Frontal cortex (tissue), 4 donors: ENCODE data around the gene TEX38. TPM values are rescaled to one million over a fixed set of nuclear protein-coding genes. Genes with fewer than 3 reads are reported as not detected.
"Not testable (repeated sequence)": the region's sequence is repeated elsewhere in the genome, so short reads cannot be mapped to it uniquely, and the experiment has no call there.

Experiments
- DNase-seq, 2 donors: peaks; one replicate each; pipeline ENCODE4 v3.0.0; 2012; ENCODE audit warnings: low spot score in 2 of 2
- FAIRE-seq: peaks from 2 replicates; lab custom pipeline; 2012; peaks lifted over from hg19 to GRCh38; lab: Jason Lieb, UNC
- total RNA-seq: library from RNA; depleted of rRNA; stranded (reverse); fragments of >200 nt; gene quantifications from one replicate; pipeline ENCODE4 v1.2.3, GENCODE V29; 2014
- donor health status: control.
- donor health status: control.
- donor health status: control.

TEX38 gene
- not detected for total RNA-seq

- DNase-seq (no peak), FAIRE-seq (no peak)
Measured at GRCh38 chr1:46671554-46671953, at the start of gene TEX38. TEX38 (plus strand) TSS chr1:46671854; CDS start chr1:46671935, 81 bp downstream.

- FAIRE-seq (no peak), DNase-seq (no peak)
Measured at GRCh38 chr1:46621930-46622329, 49.7 kb upstream of the TEX38 start.

GRCh38 chr1:46622344-46622743 is 49.3 kb upstream of the TEX38 start:
- no peak for FAIRE-seq
- DNase-seq = no peak

- no peak for FAIRE-seq
- no peak for DNase-seq
Measured at GRCh38 chr1:46623743-46624644, 47.7 kb upstream of the TEX38 start.

GRCh38 chr1:46630719-46631118 is 40.9 kb upstream of the TEX38 start:
- FAIRE-seq = no peak

GRCh38 chr1:46635205-46635604 is 36.4 kb upstream of the TEX38 start:
- FAIRE-seq (no peak), DNase-seq (no peak)

More at GRCh38 chr1:46630719-46631118, 40.9 kb upstream of the TEX38 start:
- no peak for DNase-seq

- FAIRE-seq (no peak), DNase-seq (no peak)
Measured at GRCh38 chr1:46637444-46638083, 34.1 kb upstream of the TEX38 start.

- DNase-seq (no peak), FAIRE-seq (no peak)
Measured at GRCh38 chr1:46638921-46639320, 32.7 kb upstream of the TEX38 start.

- no peak for FAIRE-seq
- DNase-seq = no peak
Measured at GRCh38 chr1:46639547-46639946, 32.1 kb upstream of the TEX38 start.

GRCh38 chr1:46642115-46642680 is 29.5 kb upstream of the TEX38 start:
- no peak for FAIRE-seq
- DNase-seq = no peak

GRCh38 chr1:46643368-46643775 is 28.3 kb upstream of the TEX38 start:
- no peak for DNase-seq
- no peak for FAIRE-seq

- DNase-seq (no peak), FAIRE-seq (no peak)
Measured at GRCh38 chr1:46645815-46646214, 25.8 kb upstream of the TEX38 start.

- DNase-seq (no peak), FAIRE-seq (no peak)
Measured at GRCh38 chr1:46646331-46646730, 25.3 kb upstream of the TEX38 start.

GRCh38 chr1:46646844-46647243 is 24.8 kb upstream of the TEX38 start:
- no peak for FAIRE-seq
- no peak for DNase-seq

GRCh38 chr1:46647611-46648010 is 24.0 kb upstream of the TEX38 start:
- DNase-seq (no peak), FAIRE-seq (no peak)

GRCh38 chr1:46649764-46650163 is 21.9 kb upstream of the TEX38 start:
- DNase-seq (no peak), FAIRE-seq (no peak)

GRCh38 chr1:46650491-46650890 is 21.2 kb upstream of the TEX38 start:
- FAIRE-seq (no peak), DNase-seq (no peak)

GRCh38 chr1:46651152-46651551 is 20.5 kb upstream of the TEX38 start:
- not testable (repeated sequence) for FAIRE-seq, DNase-seq

- FAIRE-seq (no peak), DNase-seq (no peak)
Measured at GRCh38 chr1:46652321-46653100, 19.1 kb upstream of the TEX38 start.

GRCh38 chr1:46653405-46653958 is 18.2 kb upstream of the TEX38 start:
- FAIRE-seq (no peak), DNase-seq (no peak)
